ENCODE measurements around the gene RAB20. TPM values are rescaled to one million over a fixed set of nuclear protein-coding genes. Genes with fewer than 3 reads are reported as not detected.
A peak's percentile ranks its signal among the peaks of the same experiment; 100 is the strongest.

Gene RAB20
- total RNA-seq, 2 experiments from 2014 or later = 8.8 to 9.9 TPM

GRCh38 chr13:110583178-110583865, 21.8 kb upstream of the RAB20 start:
- peaks cover 34% of the 10 kb centered on the region for H3K27me3 Mint-ChIP-seq
- ATAC-seq (ENCODE audit: low read depth) (no peak), DNase-seq (no peak)
- H3K4me3 Mint-ChIP-seq = no peak overlapping the region
- no peak overlapping the region for H3K27ac Mint-ChIP-seq
- no peaks in the 10 kb centered on the region for H3K36me3 Mint-ChIP-seq
- POLR2A ChIA-PET = no interaction called here
- no peaks in the 10 kb centered on the region for H3K9me3 Mint-ChIP-seq
- H3K4me1 Mint-ChIP-seq = peaks cover 3% of the 10 kb centered on the region

- POLR2A ChIA-PET = no interaction called here
Measured at GRCh38 chr13:110582421-110582954, 21.0 kb upstream of the RAB20 start.

GRCh38 chr13:110581506-110582185, 20.1 kb upstream of the RAB20 start:
- H3K27me3 Mint-ChIP-seq = peaks cover 49% of the 10 kb centered on the region
- no peak for ATAC-seq (ENCODE audit: low read depth)
- no peaks in the 10 kb centered on the region for H3K9me3 Mint-ChIP-seq
- POLR2A ChIA-PET = no interaction called here
- no peak overlapping the region for H3K27ac Mint-ChIP-seq
- no peaks in the 10 kb centered on the region for H3K36me3 Mint-ChIP-seq
- H3K4me1 Mint-ChIP-seq = peaks cover 3% of the 10 kb centered on the region
- H3K4me3 Mint-ChIP-seq = no peak overlapping the region
- no peak for DNase-seq

More at GRCh38 chr13:110582421-110582954, 21.0 kb upstream of the RAB20 start:
- H3K4me3 Mint-ChIP-seq = no peak overlapping the region
- no peaks in the 10 kb centered on the region for H3K36me3 Mint-ChIP-seq
- DNase-seq = no peak
- peaks cover 41% of the 10 kb centered on the region for H3K27me3 Mint-ChIP-seq
- no peak overlapping the region for H3K27ac Mint-ChIP-seq
- no peak for ATAC-seq (ENCODE audit: low read depth)
- peaks cover 3% of the 10 kb centered on the region for H3K4me1 Mint-ChIP-seq
- no peaks in the 10 kb centered on the region for H3K9me3 Mint-ChIP-seq

- no peaks in the 10 kb centered on the region for H3K9me3 Mint-ChIP-seq
- no peak overlapping the region for H3K27ac Mint-ChIP-seq
- no peak for ATAC-seq (ENCODE audit: low read depth)
- peaks cover 53% of the 10 kb centered on the region for H3K27me3 Mint-ChIP-seq
- no peak overlapping the region for H3K4me3 Mint-ChIP-seq
- no peaks in the 10 kb centered on the region for H3K36me3 Mint-ChIP-seq
- no peak for DNase-seq
- peaks cover 8% of the 10 kb centered on the region for H3K4me1 Mint-ChIP-seq
- POLR2A ChIA-PET = no interaction called here
Measured at GRCh38 chr13:110580800-110581199, 19.3 kb upstream of the RAB20 start.

- Mint-ChIP-seq H3K27me3 (peaks cover 65% of the 10 kb centered on the region), H3K36me3 (no peaks in the 10 kb centered on the region), H3K4me1 (peaks cover 15% of the 10 kb centered on the region), H3K27ac (no peak overlapping the region), H3K4me3 (no peak overlapping the region), H3K9me3 (no peaks in the 10 kb centered on the region)
- no peak for ATAC-seq (ENCODE audit: low read depth)
- POLR2A ChIA-PET = no interaction called here
- no peak for DNase-seq
Measured at GRCh38 chr13:110578363-110578762, 16.8 kb upstream of the RAB20 start.

GRCh38 chr13:110576736-110577476, 15.4 kb upstream of the RAB20 start:
- POLR2A ChIA-PET = no interaction called here
- no peak for ATAC-seq (ENCODE audit: low read depth)
- peaks cover 15% of the 10 kb centered on the region for H3K4me1 Mint-ChIP-seq
- H3K36me3 Mint-ChIP-seq = no peaks in the 10 kb centered on the region
- DNase-seq = no peak
- H3K27me3 Mint-ChIP-seq = peaks cover 72% of the 10 kb centered on the region
- no peak overlapping the region for H3K4me3 Mint-ChIP-seq
- no peaks in the 10 kb centered on the region for H3K9me3 Mint-ChIP-seq
- no peak overlapping the region for H3K27ac Mint-ChIP-seq

- peaks cover 15% of the 10 kb centered on the region for H3K4me1 Mint-ChIP-seq
- no peak for DNase-seq
- H3K36me3 Mint-ChIP-seq = no peaks in the 10 kb centered on the region
- H3K9me3 Mint-ChIP-seq = no peaks in the 10 kb centered on the region
- peak overlapping the region; percentile 28 for H3K27ac Mint-ChIP-seq
- peak overlapping the region; percentile 67 for H3K4me3 Mint-ChIP-seq
- H3K27me3 Mint-ChIP-seq = peaks cover 72% of the 10 kb centered on the region
- no peak for ATAC-seq (ENCODE audit: low read depth)
- POLR2A ChIA-PET = no interaction called here
Measured at GRCh38 chr13:110576070-110576394, 14.5 kb upstream of the RAB20 start.

- peaks cover 12% of the 10 kb centered on the region for H3K4me1 Mint-ChIP-seq
- peak overlapping the region; percentile 67 for H3K4me3 Mint-ChIP-seq
- DNase-seq (peak; percentile 41), ATAC-seq (ENCODE audit: low read depth) (peak; percentile 73)
- no peaks in the 10 kb centered on the region for H3K36me3 Mint-ChIP-seq
- peaks cover 76% of the 10 kb centered on the region for H3K27me3 Mint-ChIP-seq
- no peaks in the 10 kb centered on the region for H3K9me3 Mint-ChIP-seq
- POLR2A ChIA-PET = no interaction called here
- H3K27ac Mint-ChIP-seq = no peak overlapping the region
Measured at GRCh38 chr13:110575322-110576069, 14.0 kb upstream of the RAB20 start.

GRCh38 chr13:110574161-110574560, 12.6 kb upstream of the RAB20 start:
- ATAC-seq (ENCODE audit: low read depth) (no peak), DNase-seq (no peak)
- H3K9me3 Mint-ChIP-seq = no peaks in the 10 kb centered on the region
- H3K27ac Mint-ChIP-seq = no peak overlapping the region
- H3K36me3 Mint-ChIP-seq = no peaks in the 10 kb centered on the region
- POLR2A ChIA-PET = no interaction called here
- H3K4me3 Mint-ChIP-seq = no peak overlapping the region
- peaks cover 12% of the 10 kb centered on the region for H3K4me1 Mint-ChIP-seq
- H3K27me3 Mint-ChIP-seq = peaks cover 70% of the 10 kb centered on the region

- POLR2A ChIA-PET = no interaction called here
- ATAC-seq (ENCODE audit: low read depth) (no peak), DNase-seq (no peak)
- Mint-ChIP-seq H3K36me3 (no peaks in the 10 kb centered on the region), H3K27ac (no peak overlapping the region), H3K4me3 (no peak overlapping the region), H3K9me3 (no peaks in the 10 kb centered on the region), H3K4me1 (peaks cover 12% of the 10 kb centered on the region), H3K27me3 (peaks cover 63% of the 10 kb centered on the region)
Measured at GRCh38 chr13:110572778-110573118, 11.2 kb upstream of the RAB20 start.

- H3K27me3 Mint-ChIP-seq = peaks cover 57% of the 10 kb centered on the region
- H3K27ac Mint-ChIP-seq = no peak overlapping the region
- H3K36me3 Mint-ChIP-seq = no peaks in the 10 kb centered on the region
- no peak overlapping the region for H3K4me3 Mint-ChIP-seq
- POLR2A ChIA-PET = no interaction called here
- H3K4me1 Mint-ChIP-seq = peaks cover 12% of the 10 kb centered on the region
- ATAC-seq (ENCODE audit: low read depth) (no peak), DNase-seq (no peak)
- H3K9me3 Mint-ChIP-seq = no peaks in the 10 kb centered on the region
Measured at GRCh38 chr13:110571896-110572777, 10.6 kb upstream of the RAB20 start.

GRCh38 chr13:110570886-110571285, 9.4 kb upstream of the RAB20 start:
- ATAC-seq (ENCODE audit: low read depth) (no peak), DNase-seq (no peak)
- Mint-ChIP-seq H3K27me3 (peaks cover 51% of the 10 kb centered on the region), H3K4me3 (no peak overlapping the region), H3K27ac (no peak overlapping the region), H3K4me1 (peaks cover 8% of the 10 kb centered on the region), H3K9me3 (no peaks in the 10 kb centered on the region), H3K36me3 (no peaks in the 10 kb centered on the region)
- POLR2A ChIA-PET = interaction anchor here (1.0 kb wide), 1 partner anchor 9 kb away, joined by 3 read pairs; the partner anchor contains the start of gene RAB20

Data from activated naive CD8-positive, alpha-beta T cell treated with anti-CD3 and anti-CD28 coated beads, Interleukin-2, amount 10 ng/mL, durations not matched to agents 7 days and 5 days (primary cell).